ENCODE data around the gene EPAS1.

EPAS1 gene

GRCh38 chr2:46362667-46363012, 65.4 kb downstream of the EPAS1 start:
- no peak for DNase-seq (ENCODE audit: low read depth in 3 of 3, low spot score in 1 of 3)

GRCh38 chr2:46363535-46364170, 66.4 kb downstream of the EPAS1 start:
- DNase-seq (ENCODE audit: low read depth in 3 of 3, low spot score in 1 of 3) = no peak

GRCh38 chr2:46364797-46365457, 67.7 kb downstream of the EPAS1 start:
- DNase-seq (ENCODE audit: low read depth in 3 of 3, low spot score in 1 of 3) = no peak

GRCh38 chr2:46365913-46366667, 68.9 kb downstream of the EPAS1 start:
- DNase-seq (ENCODE audit: low read depth in 3 of 3, low spot score in 1 of 3) = no peak

- no peak for DNase-seq (ENCODE audit: low read depth in 3 of 3, low spot score in 1 of 3)
These were observed 69.5 kb downstream of the EPAS1 start for GRCh38 chr2:46366668-46367052.

- no peak for DNase-seq (ENCODE audit: low read depth in 3 of 3, low spot score in 1 of 3)
These were observed 70.1 kb downstream of the EPAS1 start for GRCh38 chr2:46367286-46367685.

GRCh38 chr2:46368401-46368800, 71.2 kb downstream of the EPAS1 start:
- DNase-seq (ENCODE audit: low read depth in 3 of 3, low spot score in 1 of 3) = no peak

GRCh38 chr2:46369783-46370182, 72.6 kb downstream of the EPAS1 start:
- DNase-seq (ENCODE audit: low read depth in 3 of 3, low spot score in 1 of 3) = no peak

- no peak for DNase-seq (ENCODE audit: low read depth in 3 of 3, low spot score in 1 of 3)
These were observed 74.6 kb downstream of the EPAS1 start for GRCh38 chr2:46371854-46372253.

GRCh38 chr2:46372475-46372874, 75.3 kb downstream of the EPAS1 start:
- no peak for DNase-seq (ENCODE audit: low read depth in 3 of 3, low spot score in 1 of 3)

- no peak for DNase-seq (ENCODE audit: low read depth in 3 of 3, low spot score in 1 of 3)
These were observed 76.0 kb downstream of the EPAS1 start for GRCh38 chr2:46373238-46373637.

GRCh38 chr2:46375566-46376125, 78.4 kb downstream of the EPAS1 start:
- DNase-seq (ENCODE audit: low read depth in 3 of 3, low spot score in 1 of 3) = no peak

GRCh38 chr2:46376586-46376985, 79.4 kb downstream of the EPAS1 start:
- DNase-seq (ENCODE audit: low read depth in 3 of 3, low spot score in 1 of 3) = no peak

- no peak for DNase-seq (ENCODE audit: low read depth in 3 of 3, low spot score in 1 of 3)
These were observed 79.9 kb downstream of the EPAS1 start for GRCh38 chr2:46377101-46377581.

- DNase-seq (ENCODE audit: low read depth in 3 of 3, low spot score in 1 of 3) = no peak
These were observed 80.7 kb downstream of the EPAS1 start for GRCh38 chr2:46377666-46378560.

GRCh38 chr2:46378616-46379015, 81.4 kb downstream of the EPAS1 start:
- DNase-seq (ENCODE audit: low read depth in 3 of 3, low spot score in 1 of 3) = no peak

GRCh38 chr2:46379213-46380037, 82.2 kb downstream of the EPAS1 start:
- DNase-seq (ENCODE audit: low read depth in 3 of 3, low spot score in 1 of 3) = no peak

- no peak for DNase-seq (ENCODE audit: low read depth in 3 of 3, low spot score in 1 of 3)
These were observed 83.1 kb downstream of the EPAS1 start for GRCh38 chr2:46380038-46380940.

GRCh38 chr2:46381263-46381849, 84.1 kb downstream of the EPAS1 start:
- DNase-seq (ENCODE audit: low read depth in 3 of 3, low spot score in 1 of 3) = no peak

Data from stimulated activated CD4-positive, alpha-beta T cell treated with anti-CD3 and anti-CD28 coated beads, TNF-alpha, amount 100 ng/mL, for 1 hour (primary cell).